GM12873 (cell line): ENCODE measurements around the gene PNMT.

Experiments used
- TF ChIP-seq, protein P1 (sequence below): IDR thresholded peaks from 2 replicates; pipeline ENCODE4 v1.5.1; 2012; ENCODE audit warnings: low read depth, mild to moderate bottlenecking, moderate library complexity, low read length, control low read depth; ENCODE audit not compliant: insufficient read depth; ENCODE audit errors: missing control alignments

PNMT gene

DNA sequence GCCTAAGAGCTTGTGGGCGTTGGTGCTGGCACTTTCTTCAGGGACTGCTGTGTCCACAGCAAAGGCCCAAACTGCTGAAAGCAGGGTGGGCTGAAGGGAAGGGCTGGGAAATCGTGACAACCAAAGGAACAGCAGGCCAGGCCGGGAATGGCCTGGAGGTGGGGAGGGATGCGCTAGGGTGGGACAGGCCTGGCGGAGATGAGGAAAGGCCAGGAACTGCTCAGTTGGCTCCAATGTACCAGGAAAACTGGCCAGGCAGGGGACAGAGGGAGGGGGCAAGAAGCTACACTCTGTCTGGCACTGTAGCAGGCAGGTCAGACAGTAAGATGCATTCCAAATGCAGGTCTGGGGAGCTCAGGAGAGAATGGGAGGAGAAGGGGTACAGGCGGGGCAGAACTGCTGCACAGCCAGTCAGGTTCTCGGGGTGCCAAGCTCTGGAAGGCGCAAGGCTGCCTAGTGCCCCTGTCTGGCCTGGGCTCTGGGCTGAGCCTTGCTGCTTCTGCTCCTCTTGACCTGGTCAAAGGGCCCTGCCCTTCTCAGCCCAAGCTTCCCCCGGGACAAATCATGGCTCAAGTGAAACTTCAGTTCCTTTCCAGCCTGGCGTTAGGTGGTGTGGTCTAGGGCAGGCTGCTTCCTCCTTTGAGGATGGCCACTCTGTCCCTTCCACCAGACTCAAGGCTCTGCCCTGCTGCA, 7.3 kb downstream of the PNMT start:
- TF ChIP-seq, protein P1, sequence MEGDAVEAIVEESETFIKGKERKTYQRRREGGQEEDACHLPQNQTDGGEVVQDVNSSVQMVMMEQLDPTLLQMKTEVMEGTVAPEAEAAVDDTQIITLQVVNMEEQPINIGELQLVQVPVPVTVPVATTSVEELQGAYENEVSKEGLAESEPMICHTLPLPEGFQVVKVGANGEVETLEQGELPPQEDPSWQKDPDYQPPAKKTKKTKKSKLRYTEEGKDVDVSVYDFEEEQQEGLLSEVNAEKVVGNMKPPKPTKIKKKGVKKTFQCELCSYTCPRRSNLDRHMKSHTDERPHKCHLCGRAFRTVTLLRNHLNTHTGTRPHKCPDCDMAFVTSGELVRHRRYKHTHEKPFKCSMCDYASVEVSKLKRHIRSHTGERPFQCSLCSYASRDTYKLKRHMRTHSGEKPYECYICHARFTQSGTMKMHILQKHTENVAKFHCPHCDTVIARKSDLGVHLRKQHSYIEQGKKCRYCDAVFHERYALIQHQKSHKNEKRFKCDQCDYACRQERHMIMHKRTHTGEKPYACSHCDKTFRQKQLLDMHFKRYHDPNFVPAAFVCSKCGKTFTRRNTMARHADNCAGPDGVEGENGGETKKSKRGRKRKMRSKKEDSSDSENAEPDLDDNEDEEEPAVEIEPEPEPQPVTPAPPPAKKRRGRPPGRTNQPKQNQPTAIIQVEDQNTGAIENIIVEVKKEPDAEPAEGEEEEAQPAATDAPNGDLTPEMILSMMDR: no peak

DNA sequence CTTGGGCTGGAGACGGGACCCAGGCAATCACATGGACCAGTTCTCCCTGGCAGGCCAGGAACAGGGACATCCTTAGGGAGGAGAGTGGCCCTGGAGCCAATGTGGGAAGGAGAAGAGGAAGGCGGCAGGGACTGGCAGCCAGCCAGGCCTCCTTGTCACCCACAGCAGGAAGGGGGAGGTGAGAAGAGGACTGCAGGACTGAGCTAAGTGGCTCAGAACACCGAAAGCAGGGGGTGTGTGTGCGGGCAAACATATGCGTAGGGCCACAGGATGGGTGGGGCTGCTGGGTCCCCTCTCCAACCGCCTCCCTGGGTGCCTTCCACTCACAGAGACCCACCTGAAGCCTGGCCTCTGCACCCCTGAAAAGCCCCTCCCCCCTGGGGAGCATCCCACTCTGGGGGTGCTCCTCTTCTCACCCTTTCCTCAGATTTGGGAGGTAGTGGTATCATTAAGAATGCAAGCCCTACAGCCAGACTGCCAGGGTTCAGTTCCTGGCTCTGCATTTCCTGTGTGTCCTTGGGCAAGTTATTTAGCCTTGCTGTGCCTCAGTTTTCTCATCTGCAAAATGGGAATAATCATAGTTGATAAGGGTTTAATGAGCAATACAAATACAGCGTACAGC, 8.1 kb downstream of the PNMT start:
- TF ChIP-seq, protein P1: no peak

DNA sequence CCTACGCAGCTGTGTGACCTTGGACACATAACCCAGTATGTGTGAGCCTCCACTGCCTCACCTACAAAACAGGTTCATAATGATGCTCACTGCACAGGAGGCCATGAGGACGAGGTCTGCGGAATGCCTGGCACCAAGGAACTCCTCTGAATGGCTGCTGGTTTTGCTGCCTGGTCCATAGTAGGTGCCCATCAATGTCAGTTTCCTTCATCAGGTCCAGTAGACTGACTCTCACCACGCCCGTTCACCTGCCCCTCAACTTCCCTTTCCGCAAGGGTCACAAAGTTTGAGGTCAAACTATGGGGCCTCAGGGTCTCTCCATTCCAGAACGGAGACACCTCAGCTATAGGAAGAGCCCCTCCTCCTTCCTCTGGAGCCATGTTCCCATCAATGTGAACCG, 8.8 kb downstream of the PNMT start:
- TF ChIP-seq, protein P1: no peak

DNA sequence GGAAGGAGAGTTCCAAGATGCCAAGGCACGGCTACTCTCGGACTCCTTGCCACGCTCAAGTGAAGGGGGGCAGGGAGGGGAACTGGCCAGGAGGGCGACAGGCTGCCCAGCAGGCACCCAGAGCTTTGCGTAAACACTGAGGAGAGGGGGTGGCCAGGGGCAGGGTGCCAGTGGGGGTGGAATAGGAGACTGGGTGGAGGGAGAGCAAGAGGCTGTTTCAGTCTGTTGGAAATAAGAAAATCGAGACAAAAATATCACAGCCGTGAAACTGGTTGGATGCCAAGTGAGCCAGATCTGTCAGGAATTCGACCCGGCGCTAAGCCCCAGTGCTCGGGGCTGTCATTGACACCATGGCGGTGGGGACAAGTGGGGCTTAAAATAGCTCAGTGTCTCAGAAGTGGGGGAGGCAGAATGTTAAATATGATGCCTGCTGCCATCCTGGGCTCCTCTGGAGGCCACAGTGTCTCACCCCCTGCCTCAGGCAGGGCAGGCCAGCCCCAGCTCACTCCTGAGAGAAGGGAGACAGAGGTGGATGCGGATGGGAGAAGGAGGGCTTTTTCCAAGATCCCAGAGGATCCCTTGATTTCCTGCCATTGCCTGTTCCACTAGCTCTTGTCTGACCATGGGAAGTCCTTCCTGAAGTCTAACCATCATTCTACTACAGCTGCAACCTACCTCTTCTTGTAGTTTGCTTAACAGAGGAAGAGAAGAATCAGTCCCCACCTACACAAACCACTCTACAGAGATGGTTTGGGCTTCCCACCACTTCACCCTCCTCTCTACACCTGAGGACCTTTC, 9.5 kb downstream of the PNMT start:
- TF ChIP-seq, protein P1: no peak

DNA sequence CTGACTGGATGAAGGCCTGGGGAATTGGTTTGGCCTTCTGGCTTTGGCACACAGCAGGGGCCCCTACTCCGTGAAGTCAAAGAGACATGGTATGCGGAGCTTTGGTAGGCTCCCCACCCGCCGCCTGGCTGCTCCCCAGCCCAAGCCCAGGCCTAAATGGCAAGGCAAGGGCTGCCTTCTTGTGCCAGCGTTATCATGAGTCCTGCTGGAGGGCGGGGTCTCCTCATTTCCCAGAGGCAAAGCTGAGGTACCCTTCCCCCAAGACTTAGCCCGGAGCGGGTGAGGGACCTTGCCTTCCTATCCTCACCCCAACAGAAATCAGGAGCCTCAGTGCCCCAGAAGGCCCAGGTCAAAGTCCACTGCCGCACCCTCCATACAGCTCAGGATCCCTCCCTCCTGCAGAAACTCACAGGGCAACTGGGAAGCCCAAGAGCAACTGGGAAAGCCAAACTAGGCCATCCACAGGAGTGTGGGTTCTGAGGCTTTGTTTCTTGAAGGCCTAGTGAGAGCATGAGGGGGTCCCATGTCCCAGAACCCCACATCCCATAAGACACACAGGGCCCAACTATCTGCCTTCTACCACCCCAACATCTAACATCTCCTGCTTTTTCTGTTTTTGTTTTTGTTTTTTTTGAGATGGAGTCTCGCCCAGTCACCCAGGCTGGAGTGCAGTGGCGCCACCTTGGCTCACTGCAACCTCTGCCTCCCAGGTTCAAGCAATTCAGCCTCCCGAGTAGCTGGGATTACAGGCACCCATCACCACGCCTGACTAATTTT, 10.3 kb downstream of the PNMT start:
- TF ChIP-seq, protein P1: no peak

DNA sequence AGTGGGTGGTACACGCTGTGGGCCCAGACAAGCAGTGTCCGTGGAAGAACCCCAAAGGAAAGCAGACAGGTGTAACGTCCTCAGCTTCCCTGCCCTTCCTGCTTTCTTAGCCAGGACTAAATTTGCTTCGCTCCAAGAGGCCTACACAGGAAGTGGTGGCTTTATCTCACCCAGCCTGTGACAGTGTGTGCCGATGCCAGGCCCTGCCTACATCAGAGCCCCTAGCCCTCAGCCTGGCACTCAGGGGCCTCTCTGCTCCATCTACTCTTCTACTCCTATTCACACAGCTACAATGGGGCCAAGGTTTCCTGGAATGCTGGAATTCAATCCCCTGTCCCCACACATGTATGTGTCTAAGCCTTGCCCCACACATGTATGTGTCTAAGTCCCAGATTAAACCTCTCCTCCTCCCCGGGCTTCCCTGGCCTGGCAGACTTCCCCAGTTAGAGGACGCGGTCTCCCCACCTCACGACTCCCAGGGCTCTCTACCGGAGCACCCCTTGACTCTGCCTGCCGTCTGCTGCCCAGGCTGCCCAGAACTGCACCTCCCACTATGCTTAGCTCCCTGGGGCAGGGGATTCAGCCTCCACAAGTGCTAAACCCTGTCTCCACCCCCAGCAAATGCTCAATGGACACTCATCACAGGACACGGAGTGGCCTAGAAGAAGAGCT, 11.4 kb downstream of the PNMT start:
- TF ChIP-seq, protein P1: no peak
